GM18951 (cell line): ENCODE data around the gene PTPRE.
A peak's percentile ranks its signal among the peaks of the same experiment; 100 is the strongest.

Experiments used
- POLR2A ChIP-seq: IDR thresholded peaks from 4 replicates; pipeline ENCODE4 v1.6.1; 2011; ENCODE audit warnings: mild to moderate bottlenecking; ENCODE audit not compliant: insufficient read length, insufficient read depth; ENCODE audit errors: extremely low read depth
- in situ Hi-C: fragments of 300-500 bp; cut with MboI; formaldehyde crosslinking; loops from one replicate; pipeline ENCODE4 v1.12.0; 2022; ENCODE audit warnings: low sequenced_read_pairs, mixed read lengths, inconsistent platforms; ENCODE audit not compliant: unreplicated experiment

Gene PTPRE

GRCh38 chr10:128036011-128036615 is 129.2 kb downstream of the PTPRE start:
- in situ Hi-C loops = loop anchor here (5.0 kb wide), 1 partner anchor 36 kb away; no protein-coding TSS in a partner anchor
- TF ChIP-seq POLR2A = no peak

DNA sequence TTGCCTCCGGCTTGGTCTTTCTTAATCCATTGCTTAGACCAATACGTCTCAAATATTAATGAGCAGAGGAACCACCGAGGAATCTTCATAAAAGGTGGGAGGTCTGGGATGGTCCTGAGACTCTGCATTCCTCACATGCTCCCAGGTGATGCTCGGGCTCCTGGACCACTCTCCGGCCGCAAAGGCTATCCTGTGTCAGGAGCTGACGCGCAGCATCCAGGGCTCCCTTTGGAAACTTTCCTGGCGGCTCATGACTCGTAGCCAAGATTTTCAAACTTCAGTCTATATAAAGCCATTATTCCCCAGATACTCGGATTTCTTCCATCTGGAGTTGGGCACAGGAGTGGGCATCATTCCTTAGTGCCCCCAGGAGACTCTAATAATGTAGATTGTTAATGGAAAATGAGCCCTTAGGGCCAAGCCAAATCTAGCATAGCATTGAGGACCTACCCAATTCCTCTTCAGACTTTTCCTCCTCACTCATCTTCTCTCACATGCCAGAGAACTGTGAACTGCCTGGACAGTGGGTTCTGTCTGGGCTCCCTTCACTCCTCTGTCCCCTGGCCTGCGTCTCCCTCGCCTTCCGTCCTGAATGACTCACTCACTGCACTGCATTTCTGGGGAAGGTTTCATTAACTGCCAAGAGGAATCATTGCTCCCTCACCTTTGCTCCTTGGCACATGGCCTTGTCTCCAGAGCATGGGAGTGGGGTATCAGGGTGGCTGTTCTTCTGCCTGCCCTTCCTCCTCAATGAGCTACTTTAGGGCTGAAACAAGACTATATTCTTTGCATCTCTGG is 130.0 kb downstream of the PTPRE start:
- TF ChIP-seq POLR2A = no peak
- in situ Hi-C loops = loop anchor here (5.0 kb wide), 1 partner anchor 35 kb away; no protein-coding TSS in a partner anchor

- in situ Hi-C loops = no loop called here
- TF ChIP-seq POLR2A = no peak
Observed at GRCh38 chr10:128040096-128040495, 133.2 kb downstream of the PTPRE start.

GRCh38 chr10:128040681-128041080 is 133.8 kb downstream of the PTPRE start:
- no peak for TF ChIP-seq POLR2A
- in situ Hi-C loops = no loop called here

DNA sequence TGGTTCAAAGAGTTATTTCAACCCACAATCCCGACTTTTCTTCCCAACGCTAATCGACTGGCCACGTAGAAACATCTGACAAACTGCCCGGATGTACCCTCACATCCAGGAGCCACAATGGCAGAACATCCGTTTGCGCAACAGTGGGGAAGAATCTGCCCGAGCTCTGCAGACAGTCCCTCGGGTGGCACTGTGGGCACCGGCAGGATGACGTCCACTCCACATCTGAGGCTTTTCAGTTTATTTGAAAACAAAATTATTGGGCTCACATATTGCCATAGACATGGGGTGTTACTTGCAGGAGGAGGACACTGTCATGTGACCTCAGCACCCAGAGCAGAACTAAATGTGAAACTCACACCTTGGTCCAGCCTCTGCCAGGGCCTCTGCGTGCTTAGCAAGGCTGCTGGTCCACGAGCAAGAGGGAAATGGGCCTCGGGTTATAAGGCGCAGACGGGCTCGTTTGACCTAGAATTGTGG is 135.3 kb downstream of the PTPRE start:
- in situ Hi-C loops = no loop called here

GRCh38 chr10:128043259-128044045 is 136.5 kb downstream of the PTPRE start:
- in situ Hi-C loops = no loop called here
- no peak for TF ChIP-seq POLR2A

More for the DNA sequence above, 135.3 kb downstream of the PTPRE start:
- TF ChIP-seq POLR2A = no peak

- TF ChIP-seq POLR2A = no peak
- in situ Hi-C loops = no loop called here
Observed at GRCh38 chr10:128044186-128044585, 137.3 kb downstream of the PTPRE start.

GRCh38 chr10:128044961-128045832 is 138.3 kb downstream of the PTPRE start:
- in situ Hi-C loops = no loop called here
- TF ChIP-seq POLR2A = no peak

- in situ Hi-C loops = no loop called here
- TF ChIP-seq POLR2A = no peak
Observed at GRCh38 chr10:128045833-128046120, 138.9 kb downstream of the PTPRE start.

- in situ Hi-C loops = no loop called here
- no peak for TF ChIP-seq POLR2A
Observed at GRCh38 chr10:128046156-128046952, 139.5 kb downstream of the PTPRE start.

GRCh38 chr10:128046953-128047290 is 140.0 kb downstream of the PTPRE start:
- TF ChIP-seq POLR2A = no peak
- in situ Hi-C loops = no loop called here

GRCh38 chr10:128047351-128047750 is 140.4 kb downstream of the PTPRE start:
- in situ Hi-C loops = no loop called here
- peak; percentile 77 for TF ChIP-seq POLR2A
